ENCODE results near the gene STXBP1. TPM values are rescaled to one million over a fixed set of nuclear protein-coding genes. Genes with fewer than 3 reads are reported as not detected.

Gene STXBP1
- total RNA-seq, 1 donor: 19.9 TPM

GRCh38 chr9:127567035-127567729 lies 44.9 kb upstream of the STXBP1 start:
- no peak for TF ChIP-seq CTCF (IDR thresholded peaks at IDR 0.05; ENCODE audit: insufficient read depth, low read depth, low read length)
- DNase-seq (ENCODE audit: low read depth): peak; percentile 68
- peak overlapping the region; percentile 94 for H3K4me3 ChIP-seq (ENCODE audit: low read depth, low read length)

GRCh38 chr9:127567730-127568617 lies 44.1 kb upstream of the STXBP1 start:
- no peak for TF ChIP-seq CTCF (IDR thresholded peaks at IDR 0.05; ENCODE audit: insufficient read depth, low read depth, low read length)
- no peak for DNase-seq (ENCODE audit: low read depth)
- peak overlapping the region; percentile 94 for H3K4me3 ChIP-seq (ENCODE audit: low read depth, low read length)

- no peak for DNase-seq (ENCODE audit: low read depth)
- peak overlapping the region; percentile 94 for H3K4me3 ChIP-seq (ENCODE audit: low read depth, low read length)
- no peak for TF ChIP-seq CTCF (IDR thresholded peaks at IDR 0.05; ENCODE audit: insufficient read depth, low read depth, low read length)
These were observed 43.5 kb upstream of the STXBP1 start for GRCh38 chr9:127568618-127568970.

GRCh38 chr9:127568971-127569885 lies 42.8 kb upstream of the STXBP1 start:
- TF ChIP-seq CTCF (IDR thresholded peaks at IDR 0.05; ENCODE audit: insufficient read depth, low read depth, low read length): no peak
- peak; percentile 82 for DNase-seq (ENCODE audit: low read depth)
- peak overlapping the region; percentile 94 for H3K4me3 ChIP-seq (ENCODE audit: low read depth, low read length)

- TF ChIP-seq CTCF (IDR thresholded peaks at IDR 0.05; ENCODE audit: insufficient read depth, low read depth, low read length): no peak
- peak overlapping the region; percentile 66 for H3K4me3 ChIP-seq (ENCODE audit: low read depth, low read length)
- no peak for DNase-seq (ENCODE audit: low read depth)
These were observed 42.1 kb upstream of the STXBP1 start for GRCh38 chr9:127569886-127570401.

GRCh38 chr9:127570533-127571111 lies 41.5 kb upstream of the STXBP1 start:
- TF ChIP-seq CTCF (IDR thresholded peaks at IDR 0.05; ENCODE audit: insufficient read depth, low read depth, low read length): no peak
- H3K4me3 ChIP-seq (ENCODE audit: low read depth, low read length): no peak overlapping the region
- no peak for DNase-seq (ENCODE audit: low read depth)

All from fibroblast of villous mesenchyme (primary cell).